ENCODE measurements around the gene GKN1.

Gene GKN1

DNA sequence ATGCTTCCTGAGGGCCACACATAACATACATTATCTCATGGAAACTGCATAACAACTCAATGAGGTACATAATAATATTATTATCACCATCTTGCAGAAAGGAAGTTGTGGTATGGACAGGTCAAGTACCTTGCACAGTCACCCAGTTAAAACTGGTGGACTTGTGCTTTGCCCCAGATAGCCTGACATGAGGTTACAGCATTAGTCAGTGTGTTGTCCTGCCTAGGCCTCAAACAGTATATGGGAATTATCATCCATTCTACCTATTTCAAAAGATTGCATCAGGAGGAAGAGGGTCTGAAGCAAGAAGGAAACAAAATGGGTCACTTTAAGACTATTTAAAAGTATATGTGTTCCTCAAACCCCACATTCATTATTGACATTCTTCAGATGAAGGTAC lies 33.2 kb downstream of the GKN1 start:
- no peak for DNase-seq (ENCODE audit: low spot score)

GRCh38 chr2:69010437-69011194 lies 36.2 kb downstream of the GKN1 start:
- DNase-seq (ENCODE audit: low spot score), result no peak

GRCh38 chr2:69011611-69012157 lies 37.2 kb downstream of the GKN1 start:
- DNase-seq (ENCODE audit: low spot score), result no peak

- DNase-seq (ENCODE audit: low spot score), result peak; percentile 65
Measured at GRCh38 chr2:69012310-69013141, 38.1 kb downstream of the GKN1 start.

DNA sequence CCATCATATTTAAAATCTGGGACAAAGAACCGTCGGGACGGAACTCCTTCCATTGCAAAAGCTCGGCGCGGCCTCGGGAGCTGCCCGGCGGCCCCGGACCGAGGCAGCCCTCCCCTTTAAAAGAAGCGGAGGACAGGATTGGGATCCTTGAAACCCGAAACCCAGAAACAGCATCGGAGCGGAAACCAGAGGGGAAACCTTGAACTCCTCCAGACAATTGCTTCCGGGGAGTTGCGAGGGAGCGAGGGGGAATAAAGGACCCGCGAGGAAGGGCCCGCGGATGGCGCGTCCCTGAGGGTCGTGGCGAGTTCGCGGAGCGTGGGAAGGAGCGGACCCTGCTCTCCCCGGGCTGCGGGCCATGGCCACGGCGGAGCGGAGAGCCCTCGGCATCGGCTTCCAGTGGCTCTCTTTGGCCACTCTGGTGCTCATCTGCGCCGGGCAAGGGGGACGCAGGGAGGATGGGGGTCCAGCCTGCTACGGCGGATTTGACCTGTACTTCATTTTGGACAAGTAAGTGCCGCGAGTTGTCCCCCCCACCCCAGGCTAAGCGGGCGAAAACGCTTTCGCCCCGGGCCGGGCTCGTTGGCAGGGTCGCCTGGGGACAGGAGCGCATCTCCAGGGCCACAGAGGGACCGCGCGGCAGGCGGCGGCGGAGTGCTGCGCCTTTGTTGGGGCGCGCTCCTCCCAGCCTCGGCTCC lies 38.9 kb downstream of the GKN1 start, which contains the start of gene ANTXR1:
Gene ANTXR1 (plus strand): TSS at position 38 of the 698 bp plus-strand sequence. CDS start 321 bp downstream, at position 359.
- DNase-seq (ENCODE audit: low spot score), result no peak

- peak; percentile 6 for DNase-seq (ENCODE audit: low spot score)
Measured at GRCh38 chr2:69013840-69014821, 39.7 kb downstream of the GKN1 start.

- DNase-seq (ENCODE audit: low spot score), result no peak
Measured at GRCh38 chr2:69017080-69017479, 42.6 kb downstream of the GKN1 start.

DNA sequence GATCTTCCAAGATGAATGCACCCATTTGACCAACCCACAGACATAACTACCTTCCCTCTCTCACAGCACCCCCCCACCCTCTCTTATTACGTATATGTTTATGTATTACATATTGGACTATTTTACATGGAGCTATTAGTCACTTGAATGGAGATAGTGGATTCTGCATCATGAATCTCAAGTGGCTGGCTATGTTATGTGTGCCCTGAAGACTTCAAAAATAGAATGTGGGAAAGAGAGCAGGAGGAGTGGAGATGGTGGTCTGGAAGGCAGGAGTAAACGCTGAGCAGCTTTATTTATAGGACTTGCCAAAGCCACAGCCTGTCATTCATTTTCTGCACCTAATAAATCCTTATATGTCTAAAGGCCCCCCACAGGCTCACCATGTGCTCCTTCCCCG lies 43.4 kb downstream of the GKN1 start:
- DNase-seq (ENCODE audit: low spot score), result no peak

- DNase-seq (ENCODE audit: low spot score), result no peak
Measured at GRCh38 chr2:69018678-69019095, 44.3 kb downstream of the GKN1 start.

DNA sequence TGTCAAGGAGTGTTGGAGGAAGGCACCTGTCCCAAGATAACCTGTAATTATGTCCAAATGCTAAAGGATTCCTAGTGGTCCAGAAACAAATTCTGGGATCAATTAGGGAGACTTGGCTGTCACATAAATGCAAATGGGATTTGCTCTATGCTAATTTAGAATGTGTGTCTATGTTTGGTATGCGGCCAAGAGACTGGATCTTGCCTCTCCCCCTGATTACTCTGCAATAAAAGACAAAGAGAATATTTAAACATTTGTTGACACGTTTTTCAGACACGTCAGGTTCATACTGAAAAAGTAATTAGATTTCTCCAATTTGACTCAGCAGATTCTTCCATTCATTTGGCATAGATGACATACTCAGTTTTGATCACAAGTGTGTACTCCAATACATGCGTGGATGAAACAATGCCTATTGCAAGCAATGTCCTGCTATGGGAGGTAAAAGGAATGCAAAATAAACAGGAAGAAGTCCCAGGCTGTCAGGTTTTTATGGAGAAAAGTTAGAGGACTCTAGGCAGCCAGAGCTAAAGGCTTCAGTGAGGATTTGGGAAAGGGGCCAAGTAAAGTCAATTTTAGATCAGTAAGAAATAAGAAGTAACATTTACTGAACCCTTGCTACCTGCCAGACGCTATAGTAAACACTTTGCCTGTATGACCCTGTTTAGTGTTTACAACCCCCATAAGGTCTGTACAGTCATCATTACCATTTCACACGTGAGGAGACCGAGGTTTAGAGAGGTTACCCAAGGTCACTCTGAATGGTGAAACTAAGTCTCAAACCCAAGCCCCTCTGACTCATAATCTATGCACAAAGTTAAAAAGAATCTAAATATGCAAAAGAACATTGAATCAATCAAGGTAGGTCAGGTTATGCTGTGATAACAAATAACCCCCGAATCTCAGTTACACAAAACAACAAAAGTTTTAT lies 46.3 kb downstream of the GKN1 start:
- DNase-seq (ENCODE audit: low spot score), result peak; percentile 7

DNA sequence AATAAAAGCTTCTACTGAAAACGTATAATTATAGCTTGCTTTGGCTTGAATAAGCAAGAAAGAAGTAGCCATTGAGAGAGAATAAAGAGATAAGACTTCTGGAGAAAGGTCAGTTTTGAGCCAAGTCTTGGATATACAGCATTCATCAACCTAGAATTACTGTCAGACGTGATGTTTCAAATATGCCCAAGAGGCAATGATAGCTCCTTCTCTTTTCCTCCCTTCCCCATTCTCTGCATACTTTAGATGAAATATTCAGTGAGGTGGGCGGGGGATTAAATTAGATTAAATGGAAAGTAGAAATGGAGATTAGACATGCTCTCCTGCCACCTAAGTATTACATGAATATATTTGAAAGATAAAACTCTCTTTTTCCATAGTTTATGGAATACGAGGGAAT lies 47.3 kb downstream of the GKN1 start:
- no peak for DNase-seq (ENCODE audit: low spot score)

DNA sequence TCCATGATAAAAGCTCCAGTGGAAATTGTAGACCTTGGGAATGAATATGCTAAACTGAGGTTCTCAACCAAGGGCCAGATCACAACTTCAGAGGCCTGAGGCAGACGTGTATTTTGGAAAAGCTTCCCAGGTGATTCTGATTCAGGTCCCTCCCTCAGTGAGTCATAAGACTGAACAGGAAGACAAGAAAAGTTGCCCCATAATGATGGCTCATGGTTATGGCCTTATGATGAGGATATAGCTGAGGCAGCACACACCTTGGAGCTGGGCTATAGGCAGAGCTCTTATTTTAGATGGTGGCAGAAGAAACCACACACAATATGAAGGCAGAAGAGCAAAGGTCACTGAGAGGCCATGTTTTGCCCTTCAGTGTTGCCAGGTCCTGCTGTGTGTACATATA lies 48.1 kb downstream of the GKN1 start:
- no peak for DNase-seq (ENCODE audit: low spot score)

DNA sequence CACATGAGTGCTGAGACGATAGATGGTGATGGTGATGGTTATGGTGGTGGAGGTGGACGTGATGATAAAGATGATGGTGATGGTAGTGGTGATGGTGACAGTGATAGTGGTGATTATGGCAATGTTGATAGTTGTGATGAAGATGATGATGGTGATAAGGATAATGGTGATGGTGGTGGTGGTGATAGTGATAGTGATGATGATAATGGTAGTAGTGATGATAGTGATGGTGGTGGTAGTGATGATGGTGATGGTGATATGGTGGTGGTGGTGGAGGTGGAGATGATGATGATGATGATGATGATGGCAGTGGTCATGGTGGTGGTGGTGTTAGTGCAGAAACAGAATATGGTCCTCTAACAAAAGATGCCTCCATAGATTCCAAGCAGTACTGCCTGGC lies 48.8 kb downstream of the GKN1 start:
- no peak for DNase-seq (ENCODE audit: low spot score)

- DNase-seq (ENCODE audit: low spot score), result peak; percentile 72
Measured at GRCh38 chr2:69026026-69026425, 51.6 kb downstream of the GKN1 start.

DNA sequence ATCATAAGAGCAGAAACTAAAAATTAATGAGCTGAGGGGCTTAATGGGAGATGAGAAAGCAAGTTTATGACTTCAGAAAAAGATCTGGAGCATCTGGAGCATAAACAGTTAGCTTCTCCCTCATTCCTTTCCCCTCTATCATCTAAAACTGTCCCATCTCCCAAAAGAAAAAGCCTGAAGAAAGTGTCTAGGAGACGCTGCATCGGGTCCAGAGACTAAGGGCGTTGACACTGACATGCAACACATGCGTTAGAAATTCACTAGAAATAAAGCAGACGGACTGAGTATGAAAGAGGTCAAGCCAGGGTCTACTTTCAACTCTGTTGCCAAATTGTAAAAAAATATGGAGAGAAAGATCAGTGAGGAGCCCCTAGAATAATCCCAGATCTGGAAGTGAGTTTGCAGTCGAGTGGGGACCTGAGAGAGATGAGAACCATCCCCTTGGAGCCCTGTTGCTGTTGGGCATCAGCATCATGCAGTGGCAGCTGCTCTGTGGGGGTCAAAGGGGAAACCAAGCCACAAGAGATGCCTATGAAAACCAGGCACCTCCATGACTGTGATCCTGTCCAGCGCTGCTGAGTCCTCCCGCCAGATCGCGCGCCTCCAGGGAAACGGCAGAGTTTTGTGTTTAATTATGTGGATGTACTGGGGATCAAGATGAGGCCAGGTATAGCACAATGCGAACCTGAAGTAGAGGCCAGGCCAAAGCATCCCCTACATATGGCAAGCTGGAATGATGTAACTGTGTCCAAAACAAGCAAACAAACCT lies 52.4 kb downstream of the GKN1 start:
- no peak for DNase-seq (ENCODE audit: low spot score)
